ENCODE results near the gene TRIM15. TPM values are rescaled to one million over a fixed set of nuclear protein-coding genes. Genes with fewer than 3 reads are reported as not detected.

Gene TRIM15
- polyA plus RNA-seq, 1 donor (not counting 4 experiments of a cell fraction or from before 2014, with no cell fraction given), result not detected

- dilution Hi-C loops (cut with MboI; ENCODE audit: extremely low pct_ligation_motif_present, low sequenced_read_pairs), result no loop called here
Observed at GRCh38 chr6:30150671-30151395, 12.5 kb upstream of the TRIM15 start.

DNA sequence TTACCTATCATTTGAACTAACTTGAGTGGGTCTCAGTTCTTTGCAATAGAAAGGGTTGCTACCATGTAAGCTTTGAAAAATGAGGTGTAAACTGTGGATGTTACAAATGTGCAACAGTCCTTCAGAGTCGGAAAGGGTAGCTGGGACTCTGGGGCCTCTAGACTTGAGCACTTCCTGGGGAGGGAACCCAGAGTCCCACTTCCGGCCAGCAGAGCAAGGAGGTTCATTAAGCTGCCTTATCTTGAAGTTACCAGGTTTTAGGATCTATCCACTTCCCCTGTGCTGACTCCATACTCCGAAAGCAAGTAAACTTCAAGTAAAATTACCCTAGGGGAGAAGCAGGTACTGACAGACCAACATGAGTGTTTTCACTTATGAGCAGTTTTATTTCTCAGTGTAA is 11.8 kb upstream of the TRIM15 start:
- no peaks in the 10 kb centered on the region for H3K79me2 ChIP-seq (ENCODE audit: control insufficient read depth, insufficient read depth, low read length)
- peaks cover 15% of the 10 kb centered on the region for H3K27me3 ChIP-seq (ENCODE audit: control insufficient read depth, extremely low read depth, insufficient read depth, low read length)
- TF ChIP-seq EZH2 (IDR thresholded peaks at IDR 0.05; ENCODE audit: low read length), result no peak
- TF ChIP-seq, protein P1, sequence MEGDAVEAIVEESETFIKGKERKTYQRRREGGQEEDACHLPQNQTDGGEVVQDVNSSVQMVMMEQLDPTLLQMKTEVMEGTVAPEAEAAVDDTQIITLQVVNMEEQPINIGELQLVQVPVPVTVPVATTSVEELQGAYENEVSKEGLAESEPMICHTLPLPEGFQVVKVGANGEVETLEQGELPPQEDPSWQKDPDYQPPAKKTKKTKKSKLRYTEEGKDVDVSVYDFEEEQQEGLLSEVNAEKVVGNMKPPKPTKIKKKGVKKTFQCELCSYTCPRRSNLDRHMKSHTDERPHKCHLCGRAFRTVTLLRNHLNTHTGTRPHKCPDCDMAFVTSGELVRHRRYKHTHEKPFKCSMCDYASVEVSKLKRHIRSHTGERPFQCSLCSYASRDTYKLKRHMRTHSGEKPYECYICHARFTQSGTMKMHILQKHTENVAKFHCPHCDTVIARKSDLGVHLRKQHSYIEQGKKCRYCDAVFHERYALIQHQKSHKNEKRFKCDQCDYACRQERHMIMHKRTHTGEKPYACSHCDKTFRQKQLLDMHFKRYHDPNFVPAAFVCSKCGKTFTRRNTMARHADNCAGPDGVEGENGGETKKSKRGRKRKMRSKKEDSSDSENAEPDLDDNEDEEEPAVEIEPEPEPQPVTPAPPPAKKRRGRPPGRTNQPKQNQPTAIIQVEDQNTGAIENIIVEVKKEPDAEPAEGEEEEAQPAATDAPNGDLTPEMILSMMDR (optimal IDR thresholded peaks at IDR 0.05 in 1 of 3, IDR thresholded peaks at IDR 0.05 in 1 of 3, conservative IDR thresholded peaks at IDR 0.05 in 1 of 3; ENCODE audit: extremely low read depth in 1 of 3, insufficient read depth in 2 of 3, low read length in 3 of 3), result no peak
- H3K9me1 ChIP-seq (ENCODE audit: control insufficient read depth, extremely low read depth, insufficient read depth, low read length), result no peaks in the 10 kb centered on the region
- FAIRE-seq (no peak), DNase-seq (ENCODE audit: low read depth, low spot score) (no peak)
- no peaks in the 10 kb centered on the region for H3K36me3 ChIP-seq (ENCODE audit: control insufficient read depth in 2 of 2, extremely low read depth in 1 of 2, insufficient read depth in 2 of 2, low read length in 2 of 2)
- H4K20me1 ChIP-seq (ENCODE audit: control insufficient read depth, extremely low read depth, insufficient read depth, low read length), result no peaks in the 10 kb centered on the region
- no peak overlapping the region for H3K27ac ChIP-seq (ENCODE audit: control insufficient read depth, insufficient read depth, low read length)
- H3K9ac ChIP-seq (ENCODE audit: control insufficient read depth, extremely low read depth, insufficient read depth, low read length), result no peak overlapping the region
- H2AFZ ChIP-seq (ENCODE audit: control insufficient read depth, low read length), result no peak overlapping the region
- dilution Hi-C loops (cut with MboI; ENCODE audit: extremely low pct_ligation_motif_present, low sequenced_read_pairs), result no loop called here
- peaks cover 21% of the 10 kb centered on the region for H3K4me1 ChIP-seq (ENCODE audit: control insufficient read depth, extremely low read depth, insufficient read depth, low read length)
- no peak overlapping the region for H3K4me3 ChIP-seq (ENCODE audit: control insufficient read depth in 2 of 3, extremely low read depth in 1 of 3, insufficient read depth in 2 of 3, low read depth in 1 of 3, low read length in 3 of 3)
- no peak overlapping the region for H3K4me2 ChIP-seq (ENCODE audit: control insufficient read depth, extremely low read depth, insufficient read depth, low read depth, low read length)
- H3K9me3 ChIP-seq (ENCODE audit: control insufficient read depth, low read depth, low read length), result no peaks in the 10 kb centered on the region

More at GRCh38 chr6:30150671-30151395, 12.5 kb upstream of the TRIM15 start:
- H3K27me3 ChIP-seq (ENCODE audit: control insufficient read depth, extremely low read depth, insufficient read depth, low read length), result peaks cover 16% of the 10 kb centered on the region
- no peak overlapping the region for H3K27ac ChIP-seq (ENCODE audit: control insufficient read depth, insufficient read depth, low read length)
- H3K4me1 ChIP-seq (ENCODE audit: control insufficient read depth, extremely low read depth, insufficient read depth, low read length), result peaks cover 14% of the 10 kb centered on the region
- H2AFZ ChIP-seq (ENCODE audit: control insufficient read depth, low read length), result no peak overlapping the region
- no peaks in the 10 kb centered on the region for H3K79me2 ChIP-seq (ENCODE audit: control insufficient read depth, insufficient read depth, low read length)
- H3K9ac ChIP-seq (ENCODE audit: control insufficient read depth, extremely low read depth, insufficient read depth, low read length), result no peak overlapping the region
- no peak overlapping the region for H3K4me2 ChIP-seq (ENCODE audit: control insufficient read depth, extremely low read depth, insufficient read depth, low read depth, low read length)
- no peaks in the 10 kb centered on the region for H3K9me3 ChIP-seq (ENCODE audit: control insufficient read depth, low read depth, low read length)
- H3K36me3 ChIP-seq (ENCODE audit: control insufficient read depth in 2 of 2, extremely low read depth in 1 of 2, insufficient read depth in 2 of 2, low read length in 2 of 2), result no peaks in the 10 kb centered on the region
- H3K4me3 ChIP-seq (ENCODE audit: control insufficient read depth in 2 of 3, extremely low read depth in 1 of 3, insufficient read depth in 2 of 3, low read depth in 1 of 3, low read length in 3 of 3), result no peak overlapping the region
- no peaks in the 10 kb centered on the region for H4K20me1 ChIP-seq (ENCODE audit: control insufficient read depth, extremely low read depth, insufficient read depth, low read length)
- TF ChIP-seq, protein P1 (optimal IDR thresholded peaks at IDR 0.05 in 1 of 3, IDR thresholded peaks at IDR 0.05 in 1 of 3, conservative IDR thresholded peaks at IDR 0.05 in 1 of 3; ENCODE audit: extremely low read depth in 1 of 3, insufficient read depth in 2 of 3, low read length in 3 of 3), result no peak
- no peak for TF ChIP-seq EZH2 (IDR thresholded peaks at IDR 0.05; ENCODE audit: low read length)
- no peak for FAIRE-seq
- no peak for DNase-seq (ENCODE audit: low read depth, low spot score)
- no peaks in the 10 kb centered on the region for H3K9me1 ChIP-seq (ENCODE audit: control insufficient read depth, extremely low read depth, insufficient read depth, low read length)
